Measurements from ENCODE around the gene IRF8. TPM values are rescaled to one million over a fixed set of nuclear protein-coding genes. Genes with fewer than 3 reads are reported as not detected.

Gene IRF8
- total RNA-seq, 1 experiment from 2014 or later = 29.5 TPM

DNA sequence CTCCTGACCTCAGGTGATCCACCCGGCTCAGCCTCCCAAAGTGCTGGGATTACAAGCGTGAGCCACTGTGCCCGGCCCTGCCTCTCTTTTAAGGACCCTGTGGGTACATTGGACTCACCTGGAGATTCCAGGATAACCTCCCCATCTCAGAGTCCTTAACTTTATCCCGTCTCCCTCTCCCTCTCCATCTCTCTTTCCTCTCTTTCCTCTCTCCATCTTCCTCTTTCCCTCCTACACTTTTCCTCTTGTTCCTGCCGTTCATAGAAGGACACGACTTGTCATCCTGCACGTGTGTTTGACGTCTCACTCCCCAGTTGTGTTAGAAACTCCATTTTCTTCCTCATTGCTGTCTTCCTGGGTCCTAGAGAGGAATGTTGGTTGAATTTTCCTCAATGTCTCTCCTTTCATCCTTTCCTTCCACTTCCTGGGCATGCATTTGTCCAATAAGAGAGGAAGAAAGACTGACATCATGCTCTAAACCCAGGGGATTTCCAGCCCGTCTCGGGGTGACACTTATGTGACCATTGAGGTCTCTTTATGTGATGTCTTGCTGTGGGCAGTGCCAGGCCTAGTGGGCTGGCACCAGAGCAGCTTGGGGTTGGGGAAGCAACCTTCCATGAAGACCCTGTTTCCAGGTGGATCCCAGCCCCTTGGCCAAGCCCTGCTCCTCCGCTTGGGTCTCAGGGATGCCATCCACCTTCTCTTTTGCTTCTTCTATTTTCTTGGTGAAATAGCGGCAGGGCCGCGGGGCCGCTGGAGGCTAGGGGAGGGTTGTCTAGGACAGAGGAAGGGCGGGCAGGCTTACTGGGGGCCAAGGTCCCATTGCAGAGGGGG is 39.8 kb upstream of the IRF8 start:
- H3K36me3 ChIP-seq (ENCODE audit: control insufficient read depth, insufficient read depth, low read length) = no peaks in the 10 kb centered on the region
- DNase-seq = no peak
- Mint-ChIP-seq H3K4me1 (ENCODE audit: low read depth, unreplicated experiment) (peaks cover 13% of the 10 kb centered on the region), H3K4me3 (ENCODE audit: unreplicated experiment) (no peak overlapping the region), H3K36me3 (ENCODE audit: insufficient read depth, unreplicated experiment) (peaks cover 4% of the 10 kb centered on the region), H3K27me3 (ENCODE audit: insufficient read depth, unreplicated experiment) (no peaks in the 10 kb centered on the region), H3K27ac (ENCODE audit: unreplicated experiment) (no peak overlapping the region), H3K9me3 (ENCODE audit: unreplicated experiment) (peaks cover 20% of the 10 kb centered on the region)
- BruUV-seq (replicated peaks) = no TSS peak
- H3K9me3 ChIP-seq = peaks cover 14% of the 10 kb centered on the region
- CTCF ChIA-PET = interaction anchor here (1.0 kb wide), 3 partner anchors 11 to 38 kb away, joined by 3 to 11 read pairs (median 4); no protein-coding TSS in a partner anchor
- intact Hi-C loops (cut with micrococcal nuclease; ENCODE audit: unreplicated experiment) = loop anchor here (1.0 kb wide), 1 partner anchor 35 kb away; no protein-coding TSS in a partner anchor
- POLR2A ChIA-PET = no interaction called here
- H3K4me3 ChIP-seq (ENCODE audit: low read depth, low read length) = no peak overlapping the region
- TF ChIP-seq, protein P1, sequence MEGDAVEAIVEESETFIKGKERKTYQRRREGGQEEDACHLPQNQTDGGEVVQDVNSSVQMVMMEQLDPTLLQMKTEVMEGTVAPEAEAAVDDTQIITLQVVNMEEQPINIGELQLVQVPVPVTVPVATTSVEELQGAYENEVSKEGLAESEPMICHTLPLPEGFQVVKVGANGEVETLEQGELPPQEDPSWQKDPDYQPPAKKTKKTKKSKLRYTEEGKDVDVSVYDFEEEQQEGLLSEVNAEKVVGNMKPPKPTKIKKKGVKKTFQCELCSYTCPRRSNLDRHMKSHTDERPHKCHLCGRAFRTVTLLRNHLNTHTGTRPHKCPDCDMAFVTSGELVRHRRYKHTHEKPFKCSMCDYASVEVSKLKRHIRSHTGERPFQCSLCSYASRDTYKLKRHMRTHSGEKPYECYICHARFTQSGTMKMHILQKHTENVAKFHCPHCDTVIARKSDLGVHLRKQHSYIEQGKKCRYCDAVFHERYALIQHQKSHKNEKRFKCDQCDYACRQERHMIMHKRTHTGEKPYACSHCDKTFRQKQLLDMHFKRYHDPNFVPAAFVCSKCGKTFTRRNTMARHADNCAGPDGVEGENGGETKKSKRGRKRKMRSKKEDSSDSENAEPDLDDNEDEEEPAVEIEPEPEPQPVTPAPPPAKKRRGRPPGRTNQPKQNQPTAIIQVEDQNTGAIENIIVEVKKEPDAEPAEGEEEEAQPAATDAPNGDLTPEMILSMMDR (IDR thresholded peaks at IDR 0.05; ENCODE audit: insufficient read depth in 1 of 2, low read depth in 1 of 2, low read length in 1 of 2, severe bottlenecking in 1 of 2, unreplicated experiment in 1 of 2) = no peak
- peaks cover 9% of the 10 kb centered on the region for H3K4me1 ChIP-seq
- no peaks in the 10 kb centered on the region for H3K27me3 ChIP-seq (replicated peaks; ENCODE audit: control insufficient read depth, insufficient read depth, low read length)

DNA sequence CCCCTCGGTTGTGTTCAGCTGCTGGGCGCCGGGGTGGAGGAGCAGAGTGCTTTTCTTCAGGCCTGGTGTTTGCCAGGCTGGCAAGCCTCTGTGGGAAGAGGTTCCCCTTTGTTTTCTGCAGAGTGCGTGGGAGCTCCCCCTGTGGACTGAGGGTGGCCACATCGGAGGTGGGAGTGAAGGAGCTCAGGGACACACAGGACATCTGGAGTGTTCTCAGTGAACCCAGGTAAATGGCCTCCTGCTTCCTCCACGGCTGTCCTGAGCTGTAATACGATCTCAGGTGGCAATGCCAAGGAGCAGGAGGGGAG is 39.2 kb upstream of the IRF8 start:
- peak in 1 of 2 experiments; percentile 38 for DNase-seq
- H3K4me3 Mint-ChIP-seq (ENCODE audit: unreplicated experiment) = no peak overlapping the region
- intact Hi-C loops (cut with micrococcal nuclease; ENCODE audit: unreplicated experiment) = no loop called here
- CTCF ChIA-PET = interaction anchor here (1.0 kb wide), 3 partner anchors 10 to 38 kb away, joined by 3 to 11 read pairs (median 4); no protein-coding TSS in a partner anchor
- H3K9me3 Mint-ChIP-seq (ENCODE audit: unreplicated experiment) = peaks cover 20% of the 10 kb centered on the region
- H3K27ac Mint-ChIP-seq (ENCODE audit: unreplicated experiment) = no peak overlapping the region
- BruUV-seq (replicated peaks) = no TSS peak
- POLR2A ChIA-PET = no interaction called here
- no peaks in the 10 kb centered on the region for H3K27me3 Mint-ChIP-seq (ENCODE audit: insufficient read depth, unreplicated experiment)
- H3K4me3 ChIP-seq (ENCODE audit: low read depth, low read length) = no peak overlapping the region
- TF ChIP-seq, protein P1 (IDR thresholded peaks at IDR 0.05; ENCODE audit: insufficient read depth in 1 of 2, low read depth in 1 of 2, low read length in 1 of 2, severe bottlenecking in 1 of 2, unreplicated experiment in 1 of 2) = peak in 1 of 2 experiments; percentile 37
- H3K27me3 ChIP-seq (replicated peaks; ENCODE audit: control insufficient read depth, insufficient read depth, low read length) = no peaks in the 10 kb centered on the region
- H3K36me3 Mint-ChIP-seq (ENCODE audit: insufficient read depth, unreplicated experiment) = peaks cover 4% of the 10 kb centered on the region
- peaks cover 9% of the 10 kb centered on the region for H3K4me1 ChIP-seq
- H3K9me3 ChIP-seq = peaks cover 16% of the 10 kb centered on the region
- no peaks in the 10 kb centered on the region for H3K36me3 ChIP-seq (ENCODE audit: control insufficient read depth, insufficient read depth, low read length)
- peaks cover 13% of the 10 kb centered on the region for H3K4me1 Mint-ChIP-seq (ENCODE audit: low read depth, unreplicated experiment)

DNA sequence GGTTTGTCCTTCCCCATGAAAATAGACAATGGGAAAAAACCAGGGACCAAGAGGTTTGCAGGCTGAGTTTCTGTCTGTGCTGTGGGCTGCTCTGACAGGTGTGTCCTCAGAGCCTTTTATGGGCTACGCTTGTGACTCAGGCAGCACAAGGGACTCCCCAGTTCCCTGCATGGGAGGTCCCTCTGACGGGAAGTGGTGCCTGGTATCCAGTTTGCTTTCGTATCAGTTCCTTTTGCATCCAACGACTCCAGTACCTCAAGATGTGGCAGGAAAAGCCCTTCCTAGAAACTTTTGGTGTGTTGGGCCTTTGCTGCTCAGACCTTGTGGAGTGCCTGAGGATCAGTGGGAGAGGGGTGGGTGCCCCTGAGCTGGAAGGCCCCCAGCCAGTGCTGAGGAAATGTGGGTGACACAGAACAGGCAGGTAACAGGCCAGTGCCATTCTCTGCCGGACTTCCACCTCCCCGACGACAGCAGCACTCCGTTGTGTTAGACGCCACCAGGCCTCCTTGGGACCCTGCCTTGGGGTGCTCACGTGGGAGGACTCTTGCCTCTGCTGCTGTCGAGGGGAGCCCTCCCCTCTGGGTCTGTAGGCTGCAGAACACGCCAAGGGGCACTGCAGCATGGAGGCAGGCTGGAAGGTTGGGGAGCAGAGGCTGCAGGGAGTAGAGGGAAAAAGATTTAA is 38.4 kb upstream of the IRF8 start:
- peak overlapping the region; percentile 58 for H3K27ac Mint-ChIP-seq (ENCODE audit: unreplicated experiment)
- H3K9me3 ChIP-seq = peaks cover 16% of the 10 kb centered on the region; the same call in 1 of the 2 replicates
- H3K4me3 ChIP-seq (ENCODE audit: low read depth, low read length) = no peak overlapping the region
- peak in 1 of 2 experiments; percentile 26 for DNase-seq
- peaks cover 13% of the 10 kb centered on the region for H3K4me1 Mint-ChIP-seq (ENCODE audit: low read depth, unreplicated experiment)
- H3K27me3 Mint-ChIP-seq (ENCODE audit: insufficient read depth, unreplicated experiment) = no peaks in the 10 kb centered on the region
- intact Hi-C loops (cut with micrococcal nuclease; ENCODE audit: unreplicated experiment) = no loop called here
- H3K9me3 Mint-ChIP-seq (ENCODE audit: unreplicated experiment) = peaks cover 16% of the 10 kb centered on the region
- H3K36me3 Mint-ChIP-seq (ENCODE audit: insufficient read depth, unreplicated experiment) = peaks cover 2% of the 10 kb centered on the region
- H3K4me1 ChIP-seq = peaks cover 9% of the 10 kb centered on the region
- CTCF ChIA-PET = interaction anchor here (1.0 to 1.4 kb wide), 4 partner anchors 10 to 39 kb away, joined by 3 to 11 read pairs (median 4); no protein-coding TSS in a partner anchor
- TF ChIP-seq, protein P1 (IDR thresholded peaks at IDR 0.05; ENCODE audit: insufficient read depth in 1 of 2, low read depth in 1 of 2, low read length in 1 of 2, severe bottlenecking in 1 of 2, unreplicated experiment in 1 of 2) = no peak
- POLR2A ChIA-PET = no interaction called here
- H3K27me3 ChIP-seq (replicated peaks; ENCODE audit: control insufficient read depth, insufficient read depth, low read length) = no peaks in the 10 kb centered on the region
- H3K4me3 Mint-ChIP-seq (ENCODE audit: unreplicated experiment) = no peak overlapping the region
- BruUV-seq (replicated peaks) = no TSS peak
- no peaks in the 10 kb centered on the region for H3K36me3 ChIP-seq (ENCODE audit: control insufficient read depth, insufficient read depth, low read length)

Data from Caco-2 (cell line).